K562 (cell line): ENCODE measurements around the gene SLC17A2. TPM values are rescaled to one million over a fixed set of nuclear protein-coding genes. Genes with fewer than 3 reads are reported as not detected.

Experiments used
- ARHGAP35 ChIP-seq: fragments of 450-650 bp; IDR thresholded peaks from 2 replicates; pipeline ENCODE4 v1.6.1; 2018; ENCODE audit not compliant: partially characterized antibody
- FOS ChIP-seq: IDR thresholded peaks from 3 replicates; pipeline ENCODE4 v1.6.1; 2011; ENCODE audit not compliant: insufficient read length; ENCODE audit errors: extremely low read depth
- FOXK2 ChIP-seq, 2 experiments: fragments of 450-650 bp; IDR thresholded peaks in 1 of 2; conservative IDR thresholded peaks in 1 of 2; 2 replicates each; pipeline ENCODE4 v1.6.1; 2016; ENCODE audit warnings: low read depth in 2 of 2, mild to moderate bottlenecking in 1 of 2
- HIVEP1 ChIP-seq: fragments of 250-450 bp; sonication (Bioruptor Pico); IDR thresholded peaks from 2 replicates; pipeline ENCODE4 v1.4.0; 2020; ENCODE audit warnings: mild to moderate bottlenecking
- NEUROD1 ChIP-seq: fragments of 150-350 bp; IDR thresholded peaks from 2 replicates; pipeline ENCODE4 v1.6.1; 2014; ENCODE audit warnings: borderline replicate concordance, low read length, low read depth; ENCODE audit not compliant: partially characterized antibody
- POLR2A ChIP-seq: fragments of 450-650 bp; conservative IDR thresholded peaks from 2 replicates; pipeline ENCODE4 v1.6.1; 2016
- PURB ChIP-seq: sonication (generic); formaldehyde crosslinking; IDR thresholded peaks from 2 replicates; pipeline ENCODE4 v1.9.0; 2021; ENCODE audit warnings: low read depth, mild to moderate bottlenecking, missing genetic modification reagents
- ZBTB17 ChIP-seq: fragments of 450-650 bp; formaldehyde crosslinking; IDR thresholded peaks from 2 replicates; pipeline ENCODE4 v1.4.0; 2020; ENCODE audit warnings: mild to moderate bottlenecking
- polyA plus RNA-seq, 8 experiments: library from polyadenylated mRNA; depleted of rRNA in 4 of 8; stranded (reverse) in 5 of 8; unstranded in 3 of 8; fragments of >200 nt; fragmentation: Nextera tagmentation in 2 of 8; fragmentation: Illumina TruSeq in 1 of 8; extraction: Ambion mirVana in 2 of 8; extraction: Trizol in 1 of 8; gene quantifications; 2 replicates each; pipeline versions ENCODE4 v1.2.1 to v1.2.3, GENCODE V29; 2011 to 2014; ENCODE audit warnings: inconsistent platforms in 1 of 8, missing spikeins in 1 of 8
- total RNA-seq, 7 experiments: library from RNA; depleted of rRNA in 6 of 7; stranded (reverse); fragments of >200 nt in 6 of 7; fragmentation: Illumina TruSeq in 2 of 7; extraction: Trizol in 2 of 7; gene quantifications; 2 replicates each; pipeline versions ENCODE4 v1.2.1 to v1.2.3, GENCODE V29; 2011 to 2021; ENCODE audit warnings: low replicate concordance in 1 of 7
- TF ChIP-seq, protein P1 (sequence below): fragments of 250-450 bp; sonication (Bioruptor Pico); IDR thresholded peaks from 2 replicates; pipeline ENCODE4 v1.4.0; 2020; ENCODE audit warnings: mild to moderate bottlenecking, moderate library complexity
- TF ChIP-seq, protein P2 (sequence below): fragments of 250-450 bp; sonication (Bioruptor Pico); IDR thresholded peaks from 2 replicates; pipeline ENCODE4 v1.5.0; 2020; ENCODE audit warnings: mild to moderate bottlenecking, borderline replicate concordance
- TF ChIP-seq, protein P3 (sequence below): fragments of 450-650 bp; formaldehyde crosslinking; IDR thresholded peaks from 2 replicates; pipeline ENCODE4 v1.4.0; 2022; ENCODE audit warnings: missing genetic modification characterization
- TF ChIP-seq, protein P4 (sequence below), 2 experiments: fragments of 450-650 bp in 1 of 2; sonication (generic) in 1 of 2; formaldehyde crosslinking; conservative IDR thresholded peaks; 2 replicates each; pipeline versions ENCODE4 v1.4.0 to v1.8.1; 2020 to 2022; ENCODE audit warnings: mild to moderate bottlenecking in 1 of 2, missing genetic modification reagents in 1 of 2
- TF ChIP-seq, protein P5 (sequence below): fragments of 250-450 bp; sonication (Bioruptor Pico); IDR thresholded peaks from 2 replicates; pipeline ENCODE4 v1.5.0; 2021; ENCODE audit warnings: mild to moderate bottlenecking, borderline replicate concordance
- TF ChIP-seq, protein P6 (sequence below): fragments of 450-650 bp; formaldehyde crosslinking; IDR thresholded peaks from 2 replicates; pipeline ENCODE4 v1.4.0; 2020; ENCODE audit warnings: mild to moderate bottlenecking
- TF ChIP-seq, protein P7 (sequence below): fragments of 450-650 bp; IDR thresholded peaks from one replicate; pipeline ENCODE4 v1.6.1; 2018; ENCODE audit warnings: mild to moderate bottlenecking, moderate library complexity; ENCODE audit not compliant: partially characterized antibody

SLC17A2 gene
- total and polyA plus RNA-seq, 9 of the 15 experiments (the other 6 are each of a cell fraction or from before 2014, with no cell fraction given) = not detected

DNA sequence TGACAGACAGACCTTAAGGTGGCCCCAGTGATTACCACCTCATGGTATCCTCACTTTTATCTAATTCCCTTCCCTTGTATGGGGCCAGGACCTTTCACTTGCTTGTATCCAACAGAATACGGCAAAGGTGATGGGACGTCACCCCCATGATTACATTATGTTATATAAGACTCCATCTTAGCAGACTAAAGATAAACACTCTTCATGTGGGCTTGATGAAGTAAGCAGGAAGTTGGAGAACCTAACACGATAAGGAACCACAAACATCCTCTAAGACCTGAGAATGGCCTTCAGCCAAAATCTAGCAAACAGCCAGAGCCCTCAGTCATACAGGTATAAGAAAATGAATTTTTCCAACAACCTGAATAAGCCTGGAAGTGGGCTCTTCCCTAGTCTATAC is 64.5 kb downstream of the SLC17A2 start (continued):
- TF ChIP-seq NEUROD1 (peak; percentile 29), FOXK2 (conservative IDR thresholded peaks at IDR 0.05 in 1 of 2, IDR thresholded peaks at IDR 0.05 in 1 of 2; ENCODE audit: low read depth in 2 of 2) (no peak), FOS (no peak), ARHGAP35 (no peak), POLR2A (no peak), PURB (CRISPR knock-in tag) (no peak), ZBTB17 (CRISPR knock-in tag) (0 out of 2 replicates have a peak, but pooled peaks have one; percentile 33), HIVEP1 (CRISPR knock-in tag) (no peak)
- TF ChIP-seq, protein P1, sequence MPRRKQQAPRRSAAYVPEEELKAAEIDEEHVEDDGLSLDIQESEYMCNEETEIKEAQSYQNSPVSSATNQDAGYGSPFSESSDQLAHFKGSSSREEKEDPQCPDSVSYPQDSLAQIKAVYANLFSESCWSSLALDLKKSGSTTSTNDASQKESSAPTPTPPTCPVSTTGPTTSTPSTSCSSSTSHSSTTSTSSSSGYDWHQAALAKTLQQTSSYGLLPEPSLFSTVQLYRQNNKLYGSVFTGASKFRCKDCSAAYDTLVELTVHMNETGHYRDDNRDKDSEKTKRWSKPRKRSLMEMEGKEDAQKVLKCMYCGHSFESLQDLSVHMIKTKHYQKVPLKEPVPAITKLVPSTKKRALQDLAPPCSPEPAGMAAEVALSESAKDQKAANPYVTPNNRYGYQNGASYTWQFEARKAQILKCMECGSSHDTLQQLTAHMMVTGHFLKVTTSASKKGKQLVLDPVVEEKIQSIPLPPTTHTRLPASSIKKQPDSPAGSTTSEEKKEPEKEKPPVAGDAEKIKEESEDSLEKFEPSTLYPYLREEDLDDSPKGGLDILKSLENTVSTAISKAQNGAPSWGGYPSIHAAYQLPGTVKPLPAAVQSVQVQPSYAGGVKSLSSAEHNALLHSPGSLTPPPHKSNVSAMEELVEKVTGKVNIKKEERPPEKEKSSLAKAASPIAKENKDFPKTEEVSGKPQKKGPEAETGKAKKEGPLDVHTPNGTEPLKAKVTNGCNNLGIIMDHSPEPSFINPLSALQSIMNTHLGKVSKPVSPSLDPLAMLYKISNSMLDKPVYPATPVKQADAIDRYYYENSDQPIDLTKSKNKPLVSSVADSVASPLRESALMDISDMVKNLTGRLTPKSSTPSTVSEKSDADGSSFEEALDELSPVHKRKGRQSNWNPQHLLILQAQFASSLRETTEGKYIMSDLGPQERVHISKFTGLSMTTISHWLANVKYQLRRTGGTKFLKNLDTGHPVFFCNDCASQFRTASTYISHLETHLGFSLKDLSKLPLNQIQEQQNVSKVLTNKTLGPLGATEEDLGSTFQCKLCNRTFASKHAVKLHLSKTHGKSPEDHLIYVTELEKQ = no peak
- TF ChIP-seq, protein P2, sequence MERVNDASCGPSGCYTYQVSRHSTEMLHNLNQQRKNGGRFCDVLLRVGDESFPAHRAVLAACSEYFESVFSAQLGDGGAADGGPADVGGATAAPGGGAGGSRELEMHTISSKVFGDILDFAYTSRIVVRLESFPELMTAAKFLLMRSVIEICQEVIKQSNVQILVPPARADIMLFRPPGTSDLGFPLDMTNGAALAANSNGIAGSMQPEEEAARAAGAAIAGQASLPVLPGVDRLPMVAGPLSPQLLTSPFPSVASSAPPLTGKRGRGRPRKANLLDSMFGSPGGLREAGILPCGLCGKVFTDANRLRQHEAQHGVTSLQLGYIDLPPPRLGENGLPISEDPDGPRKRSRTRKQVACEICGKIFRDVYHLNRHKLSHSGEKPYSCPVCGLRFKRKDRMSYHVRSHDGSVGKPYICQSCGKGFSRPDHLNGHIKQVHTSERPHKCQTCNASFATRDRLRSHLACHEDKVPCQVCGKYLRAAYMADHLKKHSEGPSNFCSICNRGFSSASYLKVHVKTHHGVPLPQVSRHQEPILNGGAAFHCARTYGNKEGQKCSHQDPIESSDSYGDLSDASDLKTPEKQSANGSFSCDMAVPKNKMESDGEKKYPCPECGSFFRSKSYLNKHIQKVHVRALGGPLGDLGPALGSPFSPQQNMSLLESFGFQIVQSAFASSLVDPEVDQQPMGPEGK (CRISPR knock-in tag) = no peak
- TF ChIP-seq, protein P3, sequence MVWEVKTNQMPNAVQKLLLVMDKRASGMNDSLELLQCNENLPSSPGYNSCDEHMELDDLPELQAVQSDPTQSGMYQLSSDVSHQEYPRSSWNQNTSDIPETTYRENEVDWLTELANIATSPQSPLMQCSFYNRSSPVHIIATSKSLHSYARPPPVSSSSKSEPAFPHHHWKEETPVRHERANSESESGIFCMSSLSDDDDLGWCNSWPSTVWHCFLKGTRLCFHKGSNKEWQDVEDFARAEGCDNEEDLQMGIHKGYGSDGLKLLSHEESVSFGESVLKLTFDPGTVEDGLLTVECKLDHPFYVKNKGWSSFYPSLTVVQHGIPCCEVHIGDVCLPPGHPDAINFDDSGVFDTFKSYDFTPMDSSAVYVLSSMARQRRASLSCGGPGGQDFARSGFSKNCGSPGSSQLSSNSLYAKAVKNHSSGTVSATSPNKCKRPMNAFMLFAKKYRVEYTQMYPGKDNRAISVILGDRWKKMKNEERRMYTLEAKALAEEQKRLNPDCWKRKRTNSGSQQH = no peak
- TF ChIP-seq, protein P4, sequence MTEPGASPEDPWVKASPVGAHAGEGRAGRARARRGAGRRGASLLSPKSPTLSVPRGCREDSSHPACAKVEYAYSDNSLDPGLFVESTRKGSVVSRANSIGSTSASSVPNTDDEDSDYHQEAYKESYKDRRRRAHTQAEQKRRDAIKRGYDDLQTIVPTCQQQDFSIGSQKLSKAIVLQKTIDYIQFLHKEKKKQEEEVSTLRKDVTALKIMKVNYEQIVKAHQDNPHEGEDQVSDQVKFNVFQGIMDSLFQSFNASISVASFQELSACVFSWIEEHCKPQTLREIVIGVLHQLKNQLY (CRISPR knock-in tag; conservative IDR thresholded peaks at IDR 0.05) = no peak
- TF ChIP-seq, protein P5, sequence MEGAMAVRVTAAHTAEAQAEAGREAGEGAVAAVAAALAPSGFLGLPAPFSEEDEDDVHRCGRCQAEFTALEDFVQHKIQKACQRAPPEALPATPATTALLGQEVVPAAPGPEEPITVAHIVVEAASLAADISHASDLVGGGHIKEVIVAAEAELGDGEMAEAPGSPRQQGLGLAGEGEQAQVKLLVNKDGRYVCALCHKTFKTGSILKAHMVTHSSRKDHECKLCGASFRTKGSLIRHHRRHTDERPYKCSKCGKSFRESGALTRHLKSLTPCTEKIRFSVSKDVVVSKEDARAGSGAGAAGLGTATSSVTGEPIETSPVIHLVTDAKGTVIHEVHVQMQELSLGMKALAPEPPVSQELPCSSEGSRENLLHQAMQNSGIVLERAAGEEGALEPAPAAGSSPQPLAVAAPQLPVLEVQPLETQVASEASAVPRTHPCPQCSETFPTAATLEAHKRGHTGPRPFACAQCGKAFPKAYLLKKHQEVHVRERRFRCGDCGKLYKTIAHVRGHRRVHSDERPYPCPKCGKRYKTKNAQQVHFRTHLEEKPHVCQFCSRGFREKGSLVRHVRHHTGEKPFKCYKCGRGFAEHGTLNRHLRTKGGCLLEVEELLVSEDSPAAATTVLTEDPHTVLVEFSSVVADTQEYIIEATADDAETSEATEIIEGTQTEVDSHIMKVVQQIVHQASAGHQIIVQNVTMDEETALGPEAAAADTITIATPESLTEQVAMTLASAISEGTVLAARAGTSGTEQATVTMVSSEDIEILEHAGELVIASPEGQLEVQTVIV (CRISPR knock-in tag) = no peak
- TF ChIP-seq, protein P6, sequence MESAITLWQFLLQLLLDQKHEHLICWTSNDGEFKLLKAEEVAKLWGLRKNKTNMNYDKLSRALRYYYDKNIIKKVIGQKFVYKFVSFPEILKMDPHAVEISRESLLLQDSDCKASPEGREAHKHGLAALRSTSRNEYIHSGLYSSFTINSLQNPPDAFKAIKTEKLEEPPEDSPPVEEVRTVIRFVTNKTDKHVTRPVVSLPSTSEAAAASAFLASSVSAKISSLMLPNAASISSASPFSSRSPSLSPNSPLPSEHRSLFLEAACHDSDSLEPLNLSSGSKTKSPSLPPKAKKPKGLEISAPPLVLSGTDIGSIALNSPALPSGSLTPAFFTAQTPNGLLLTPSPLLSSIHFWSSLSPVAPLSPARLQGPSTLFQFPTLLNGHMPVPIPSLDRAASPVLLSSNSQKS (CRISPR knock-in tag) = no peak
- TF ChIP-seq, protein P7, sequence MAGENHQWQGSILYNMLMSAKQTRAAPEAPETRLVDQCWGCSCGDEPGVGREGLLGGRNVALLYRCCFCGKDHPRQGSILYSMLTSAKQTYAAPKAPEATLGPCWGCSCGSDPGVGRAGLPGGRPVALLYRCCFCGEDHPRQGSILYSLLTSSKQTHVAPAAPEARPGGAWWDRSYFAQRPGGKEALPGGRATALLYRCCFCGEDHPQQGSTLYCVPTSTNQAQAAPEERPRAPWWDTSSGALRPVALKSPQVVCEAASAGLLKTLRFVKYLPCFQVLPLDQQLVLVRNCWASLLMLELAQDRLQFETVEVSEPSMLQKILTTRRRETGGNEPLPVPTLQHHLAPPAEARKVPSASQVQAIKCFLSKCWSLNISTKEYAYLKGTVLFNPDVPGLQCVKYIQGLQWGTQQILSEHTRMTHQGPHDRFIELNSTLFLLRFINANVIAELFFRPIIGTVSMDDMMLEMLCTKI = no peak
